Esophagus (tissue), 2 donors: ENCODE measurements around the gene SIAH3. TPM values are rescaled to one million over a fixed set of nuclear protein-coding genes. Genes with fewer than 3 reads are reported as not detected.

Experiments
- H3K27ac ChIP-seq, 2 donors: one replicate each; pipeline ENCODE4 v1.5.1; 2013; ENCODE audit warnings: low read depth in 2 of 2, mild to moderate bottlenecking in 2 of 2, inconsistent platforms in 1 of 2, low read length in 1 of 2, moderate library complexity in 1 of 2
- H3K27me3 ChIP-seq, 2 donors: one replicate each; pipeline ENCODE4 v1.6.1; 2013; ENCODE audit warnings: low read length in 2 of 2, control low read depth in 1 of 2, mild to moderate bottlenecking in 1 of 2; ENCODE audit not compliant: insufficient read depth in 2 of 2, control insufficient read depth in 1 of 2
- H3K36me3 ChIP-seq, 2 donors: one replicate each; pipeline ENCODE4 v1.6.1; 2013; ENCODE audit warnings: low read length in 1 of 2; ENCODE audit not compliant: control insufficient read depth in 2 of 2, insufficient read depth in 2 of 2
- H3K4me1 ChIP-seq, 2 donors: one replicate each; pipeline ENCODE4 v1.6.1; 2013; ENCODE audit warnings: low read length in 1 of 2; ENCODE audit not compliant: control insufficient read depth in 2 of 2, insufficient read depth in 2 of 2
- H3K4me3 ChIP-seq, 2 donors: one replicate each; pipeline ENCODE4 v1.5.1; 2013; ENCODE audit warnings: low read length in 2 of 2, mild to moderate bottlenecking in 2 of 2, low read depth in 1 of 2, moderate library complexity in 1 of 2
- H3K9me3 ChIP-seq, 2 donors: one replicate each; pipeline ENCODE4 v1.6.1; 2013; ENCODE audit warnings: mild to moderate bottlenecking in 2 of 2, low read depth in 1 of 2, low read length in 1 of 2, moderate library complexity in 1 of 2; ENCODE audit not compliant: control insufficient read depth in 2 of 2, insufficient read depth in 1 of 2
- WGBS, 2 donors: extraction: QIAGEN DNeasy Blood & Tissue Kit; methylation state at CpG; one replicate each; pipeline ENCODE4 v1.1.7; 2013; 5-methylcytosine and 5-hydroxymethylcytosine counted together
- polyA plus RNA-seq, 2 donors: library from polyadenylated mRNA; stranded (reverse); fragments of 200-250 nt; gene quantifications; one replicate each; pipeline ENCODE4 v1.2.3, GENCODE V29; 2013
- donor health status: healthy with polysubstance abuse.
- donor health status: Bipolar disorder and iron deficiency.

Gene SIAH3
- polyA plus RNA-seq, 2 donors, result 0.01 to 0.02 TPM

DNA sequence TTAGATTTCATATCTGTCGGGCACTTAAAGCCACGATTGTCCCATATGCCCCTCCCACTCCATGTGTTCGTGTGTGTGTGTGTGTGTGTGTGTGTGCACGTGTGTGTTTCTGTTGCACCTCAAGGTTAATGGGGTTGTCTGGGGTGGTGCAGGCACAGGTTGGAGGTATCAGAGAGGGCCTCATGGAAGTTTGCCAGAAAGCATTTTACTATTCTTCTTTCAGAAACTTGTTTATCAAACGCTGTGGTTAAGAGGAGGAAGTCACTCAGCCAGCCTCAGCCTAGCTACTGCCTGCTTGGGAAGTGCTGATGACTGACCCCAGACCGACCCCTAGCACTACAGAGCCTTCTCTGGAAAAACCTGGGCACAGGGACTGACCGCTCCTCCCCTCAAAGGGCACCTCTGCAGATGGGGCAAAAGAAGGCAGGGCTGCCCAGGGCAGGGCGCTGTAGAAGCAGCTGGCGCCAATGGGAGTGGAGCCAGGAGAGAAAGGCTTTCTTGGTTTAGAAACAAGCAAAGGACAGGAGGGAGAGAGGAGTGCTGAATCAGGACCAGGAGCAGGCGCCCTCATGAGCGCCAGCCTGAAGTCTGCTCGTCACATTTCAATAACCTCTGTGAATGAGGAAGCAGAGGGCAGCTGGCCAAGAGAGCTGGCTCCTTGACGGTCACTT, 3.9 kb downstream of the SIAH3 start:
- no peaks in the 10 kb centered on the region for H3K27me3 ChIP-seq
- peaks cover 11% of the 10 kb centered on the region in 2 donors for H3K4me1 ChIP-seq
- no peaks in the 10 kb centered on the region for H3K36me3 ChIP-seq
- no peaks in the 10 kb centered on the region for H3K9me3 ChIP-seq
- no peak overlapping the region for H3K4me3 ChIP-seq
- 32 to 51% methylated on average over 13 of the region's 13 CpGs for WGBS, 2 donors
- no peak overlapping the region for H3K27ac ChIP-seq

- WGBS, 2 donors, result 92 to 94% methylated on average over 8 of the region's 8 CpGs
- no peak overlapping the region for H3K4me3 ChIP-seq
- no peaks in the 10 kb centered on the region for H3K9me3 ChIP-seq
- H3K27me3 ChIP-seq, result no peaks in the 10 kb centered on the region
- peaks cover 11% of the 10 kb centered on the region in 2 donors for H3K4me1 ChIP-seq
- H3K27ac ChIP-seq, result no peak overlapping the region
- H3K36me3 ChIP-seq, result no peaks in the 10 kb centered on the region
Measured at GRCh38 chr13:45846681-45847080, 4.9 kb downstream of the SIAH3 start.

DNA sequence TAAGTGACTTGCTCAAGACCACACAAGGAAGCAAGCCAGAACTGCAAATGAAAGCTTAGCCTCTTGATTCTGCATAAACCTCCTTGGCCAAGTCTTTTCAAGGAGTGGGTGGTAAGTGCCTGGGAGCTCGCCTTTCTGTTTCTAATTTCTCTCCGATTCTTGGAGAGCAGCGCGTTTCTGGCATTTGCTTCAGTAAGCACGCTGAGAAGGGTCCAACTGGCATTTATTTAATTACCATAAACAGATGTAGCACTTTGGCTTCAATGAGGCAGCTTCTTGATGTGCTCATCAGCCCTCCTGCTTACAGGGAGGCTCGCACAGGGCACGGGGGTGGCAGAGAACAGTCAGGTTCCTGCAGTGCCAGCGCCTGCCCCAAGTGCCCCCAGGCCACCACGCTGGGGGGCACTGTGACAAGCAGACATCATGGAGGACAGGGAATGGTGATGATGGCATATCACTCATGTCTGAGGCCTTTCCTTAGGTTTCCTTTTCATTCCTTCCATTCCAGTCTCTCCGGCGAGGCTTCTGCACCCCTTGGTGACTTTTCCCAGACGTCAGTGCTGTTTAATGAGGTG, 13.3 kb downstream of the SIAH3 start:
- 50 to 55% methylated on average over 12 of the region's 12 CpGs for WGBS, 2 donors
- no peak overlapping the region for H3K27ac ChIP-seq
- no peaks in the 10 kb centered on the region for H3K27me3 ChIP-seq
- H3K9me3 ChIP-seq, result no peaks in the 10 kb centered on the region
- H3K4me3 ChIP-seq, result no peak overlapping the region
- H3K4me1 ChIP-seq, result peaks cover 4 to 10% of the 10 kb centered on the region in 2 donors
- H3K36me3 ChIP-seq, result no peaks in the 10 kb centered on the region

DNA sequence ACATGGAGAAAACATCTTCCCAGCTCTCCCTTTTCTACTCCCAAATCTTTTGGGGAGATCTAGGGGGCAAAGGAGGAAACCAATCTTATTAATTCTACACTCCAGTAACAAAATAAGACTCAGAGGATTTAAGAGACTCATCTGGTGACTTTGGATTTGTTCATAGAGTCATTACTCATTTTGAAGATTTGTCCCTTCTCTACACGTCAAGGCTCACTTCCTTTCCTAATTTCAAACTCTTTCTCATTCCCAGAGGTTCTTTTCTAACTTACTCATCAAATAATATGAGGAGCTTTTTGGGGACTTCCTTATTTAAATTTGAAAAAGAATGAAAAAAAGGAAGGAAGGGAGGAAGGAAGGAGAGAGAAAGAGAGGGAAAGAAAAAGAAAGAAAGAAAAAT, 14.4 kb downstream of the SIAH3 start:
- H3K4me1 ChIP-seq, result peaks cover 6 to 12% of the 10 kb centered on the region in 2 donors

GRCh38 chr13:45834411-45834994, 17.1 kb downstream of the SIAH3 start:
- no peaks in the 10 kb centered on the region for H3K27me3 ChIP-seq
- H3K4me3 ChIP-seq, result no peak overlapping the region
- H3K4me1 ChIP-seq, result peaks cover 6 to 12% of the 10 kb centered on the region in 2 donors
- no peak overlapping the region for H3K27ac ChIP-seq
- H3K9me3 ChIP-seq, result no peaks in the 10 kb centered on the region
- no peaks in the 10 kb centered on the region for H3K36me3 ChIP-seq
- WGBS, 2 donors, result 74 to 83% methylated on average over 7 of the region's 7 CpGs

More for the DNA sequence above, 14.4 kb downstream of the SIAH3 start:
- no peaks in the 10 kb centered on the region for H3K27me3 ChIP-seq
- no peak overlapping the region for H3K4me3 ChIP-seq
- no peaks in the 10 kb centered on the region for H3K9me3 ChIP-seq
- H3K27ac ChIP-seq, result no peak overlapping the region
- no peaks in the 10 kb centered on the region for H3K36me3 ChIP-seq
- 31 to 45% methylated on average over 1 of the region's 1 CpG for WGBS, 2 donors

GRCh38 chr13:45833663-45834375, 17.7 kb downstream of the SIAH3 start:
- Histone ChIP-seq H3K36me3 (no peaks in the 10 kb centered on the region), H3K9me3 (no peaks in the 10 kb centered on the region), H3K27ac (peak overlapping the region; percentile 33 to 40), H3K4me1 (peaks cover 6 to 12% of the 10 kb centered on the region in 2 donors), H3K4me3 (no peak overlapping the region), H3K27me3 (no peaks in the 10 kb centered on the region)
- WGBS, 2 donors, result 24 to 43% methylated on average over 5 of the region's 5 CpGs

- Histone ChIP-seq H3K36me3 (no peaks in the 10 kb centered on the region), H3K9me3 (no peaks in the 10 kb centered on the region), H3K27ac (peak overlapping the region in 1 of 2 donors; percentile 40), H3K27me3 (no peaks in the 10 kb centered on the region), H3K4me1 (peaks cover 6 to 10% of the 10 kb centered on the region in 2 donors), H3K4me3 (no peak overlapping the region)
- WGBS, 2 donors, result 67 to 71% methylated on average over 4 of the region's 4 CpGs
Measured at GRCh38 chr13:45833242-45833641, 18.3 kb downstream of the SIAH3 start.

DNA sequence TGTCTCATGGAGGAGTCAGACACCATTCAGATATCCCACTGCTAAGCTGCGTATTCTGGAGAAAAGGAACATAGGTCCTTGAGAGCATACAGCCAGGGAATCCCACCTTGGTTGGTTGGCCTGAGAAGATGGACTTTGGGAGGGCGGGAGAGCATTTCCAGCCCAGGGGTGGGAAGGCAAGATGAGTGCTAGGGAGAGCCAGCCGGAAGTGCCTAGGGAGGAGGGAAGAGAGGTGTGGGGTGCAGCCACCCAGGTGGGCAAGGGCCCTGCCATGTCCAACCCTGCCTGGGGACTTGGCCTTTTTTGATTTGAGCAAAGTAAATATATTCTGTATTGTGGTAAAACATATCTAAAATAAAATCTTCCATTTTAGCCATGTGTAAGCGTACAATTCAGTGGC, 19.7 kb downstream of the SIAH3 start:
- WGBS, 2 donors, result 92 to 95% methylated on average over 4 of the region's 4 CpGs
- no peak overlapping the region for H3K4me3 ChIP-seq
- no peak overlapping the region for H3K27ac ChIP-seq
- H3K9me3 ChIP-seq, result no peaks in the 10 kb centered on the region
- H3K36me3 ChIP-seq, result no peaks in the 10 kb centered on the region
- peaks cover 6 to 9% of the 10 kb centered on the region in 2 donors for H3K4me1 ChIP-seq
- no peaks in the 10 kb centered on the region for H3K27me3 ChIP-seq

- H3K9me3 ChIP-seq, result no peaks in the 10 kb centered on the region
- WGBS, 2 donors, result 86 to 96% methylated on average over 5 of the region's 5 CpGs
Measured at GRCh38 chr13:45830121-45830520, 21.4 kb downstream of the SIAH3 start.

More at GRCh38 chr13:45830121-45830520, 21.4 kb downstream of the SIAH3 start:
- no peak overlapping the region for H3K27ac ChIP-seq
- H3K4me3 ChIP-seq, result no peak overlapping the region
- peaks cover 6 to 11% of the 10 kb centered on the region in 2 donors for H3K4me1 ChIP-seq
- no peaks in the 10 kb centered on the region for H3K27me3 ChIP-seq
- H3K36me3 ChIP-seq, result no peaks in the 10 kb centered on the region
